GM12875 (cell line): ENCODE results near the gene PREP.

ENCODE experiments used
- H3K4me3 ChIP-seq: one replicate; pipeline ENCODE4 v1.5.1; 2011; ENCODE audit warnings: low read depth, low read length, control low read depth
- TF ChIP-seq, protein P1 (sequence below): IDR thresholded peaks from 2 replicates; pipeline ENCODE4 v1.5.1; 2011; ENCODE audit warnings: low read depth, mild to moderate bottlenecking, control low read depth, inconsistent platforms, low read length, moderate library complexity, borderline replicate concordance; ENCODE audit not compliant: insufficient read depth

Gene PREP

DNA sequence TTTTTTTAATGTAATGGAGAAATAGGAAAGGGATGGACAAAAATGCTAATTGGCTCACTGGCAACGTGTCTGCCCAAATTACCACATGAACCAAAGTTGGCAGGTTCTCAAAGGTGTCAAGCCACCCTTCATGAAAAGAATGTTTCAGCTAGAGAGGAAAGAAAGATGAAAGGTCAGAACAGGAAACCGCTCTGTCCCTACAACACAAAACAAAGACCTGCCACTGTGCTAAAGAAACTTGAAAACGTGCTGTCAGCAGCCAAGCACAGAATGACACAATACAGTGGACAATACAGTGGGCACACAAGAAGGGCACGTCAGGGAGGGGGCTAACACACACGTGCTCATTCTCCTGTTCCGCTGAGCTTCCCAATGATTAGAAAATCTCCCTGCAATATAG lies 4.9 kb downstream of the PREP start:
- H3K4me3 ChIP-seq: no peak overlapping the region

DNA sequence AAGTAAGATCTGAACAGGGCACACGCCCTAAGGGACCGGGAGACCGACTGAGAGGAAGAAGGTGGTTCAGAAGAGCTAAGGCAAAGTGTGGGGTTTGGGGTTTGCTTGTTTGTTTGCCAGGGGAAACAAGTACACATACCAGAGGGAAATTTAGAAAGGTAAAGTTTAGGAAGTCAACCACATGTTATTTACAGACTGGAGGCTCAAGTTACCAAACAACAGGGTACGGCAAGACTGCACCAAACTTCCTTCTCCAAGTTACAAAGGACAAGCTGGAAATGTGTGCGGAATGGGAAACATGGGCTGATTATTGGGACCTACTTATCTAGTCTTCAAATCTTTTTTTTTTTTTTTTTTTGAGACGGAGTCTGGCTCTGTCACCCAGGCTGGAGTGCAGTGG lies 11.2 kb downstream of the PREP start:
- H3K4me3 ChIP-seq: no peak overlapping the region
- TF ChIP-seq, protein P1, sequence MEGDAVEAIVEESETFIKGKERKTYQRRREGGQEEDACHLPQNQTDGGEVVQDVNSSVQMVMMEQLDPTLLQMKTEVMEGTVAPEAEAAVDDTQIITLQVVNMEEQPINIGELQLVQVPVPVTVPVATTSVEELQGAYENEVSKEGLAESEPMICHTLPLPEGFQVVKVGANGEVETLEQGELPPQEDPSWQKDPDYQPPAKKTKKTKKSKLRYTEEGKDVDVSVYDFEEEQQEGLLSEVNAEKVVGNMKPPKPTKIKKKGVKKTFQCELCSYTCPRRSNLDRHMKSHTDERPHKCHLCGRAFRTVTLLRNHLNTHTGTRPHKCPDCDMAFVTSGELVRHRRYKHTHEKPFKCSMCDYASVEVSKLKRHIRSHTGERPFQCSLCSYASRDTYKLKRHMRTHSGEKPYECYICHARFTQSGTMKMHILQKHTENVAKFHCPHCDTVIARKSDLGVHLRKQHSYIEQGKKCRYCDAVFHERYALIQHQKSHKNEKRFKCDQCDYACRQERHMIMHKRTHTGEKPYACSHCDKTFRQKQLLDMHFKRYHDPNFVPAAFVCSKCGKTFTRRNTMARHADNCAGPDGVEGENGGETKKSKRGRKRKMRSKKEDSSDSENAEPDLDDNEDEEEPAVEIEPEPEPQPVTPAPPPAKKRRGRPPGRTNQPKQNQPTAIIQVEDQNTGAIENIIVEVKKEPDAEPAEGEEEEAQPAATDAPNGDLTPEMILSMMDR: no peak

More for the DNA sequence above, 4.9 kb downstream of the PREP start:
- TF ChIP-seq, protein P1: no peak

DNA sequence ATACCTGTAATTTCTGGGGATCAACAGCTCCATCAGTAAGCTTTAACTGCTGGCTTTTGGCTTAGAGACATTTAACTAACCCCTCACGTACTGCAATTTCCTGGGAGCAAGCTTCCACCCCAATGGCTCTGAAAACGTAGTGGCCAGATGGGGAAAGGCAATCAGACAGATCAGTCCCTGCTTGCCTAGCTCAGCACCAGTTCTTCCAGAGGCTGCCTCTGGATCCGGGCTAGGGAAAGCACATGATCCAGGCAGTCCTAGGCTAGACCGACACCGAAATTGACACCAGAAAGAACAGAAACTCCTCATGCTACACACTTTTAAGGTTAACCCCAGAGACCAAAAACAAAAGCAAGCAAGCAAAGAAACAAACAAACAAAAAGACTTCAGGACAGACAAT lies 13.3 kb downstream of the PREP start:
- TF ChIP-seq, protein P1: no peak
- no peak overlapping the region for H3K4me3 ChIP-seq

DNA sequence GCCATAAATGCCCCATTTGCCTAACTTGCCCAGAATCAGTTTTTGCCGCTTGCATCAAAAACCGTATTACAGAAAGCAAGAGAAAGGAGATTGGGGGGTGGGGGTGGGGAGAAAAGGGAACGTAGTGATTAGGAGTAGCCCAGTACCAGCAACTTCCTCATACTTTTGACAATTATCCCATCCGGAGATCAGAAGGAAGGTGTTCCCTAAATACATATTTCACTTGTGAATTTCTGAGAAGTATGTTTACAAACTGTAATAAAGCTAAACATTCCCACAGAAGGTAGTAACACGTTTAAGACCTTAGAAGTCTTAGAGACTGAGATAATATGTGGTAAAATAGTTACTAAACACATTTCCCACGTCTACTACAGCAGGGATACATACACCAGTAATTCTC lies 14.5 kb downstream of the PREP start:
- TF ChIP-seq, protein P1: no peak
- H3K4me3 ChIP-seq: no peak overlapping the region

DNA sequence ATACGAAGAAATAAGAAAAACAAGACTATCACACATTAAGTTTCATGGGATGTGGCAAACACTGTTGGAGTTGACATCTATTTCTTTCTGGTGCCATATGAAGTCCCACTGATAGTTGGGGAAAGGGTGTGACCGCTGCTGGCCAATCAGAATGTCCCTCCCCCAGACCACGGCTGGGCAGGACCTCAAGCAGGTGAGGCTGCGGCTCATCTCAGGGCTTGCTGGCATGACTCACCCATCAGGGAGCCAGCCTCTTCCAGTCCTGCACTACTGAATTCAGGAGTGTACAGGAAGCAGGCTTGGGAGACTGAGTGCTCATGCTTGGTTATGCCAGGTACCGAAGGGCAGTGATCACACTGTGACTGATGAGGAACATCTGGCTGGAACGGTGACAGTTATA lies 18.9 kb downstream of the PREP start:
- TF ChIP-seq, protein P1: no peak
- no peak overlapping the region for H3K4me3 ChIP-seq

DNA sequence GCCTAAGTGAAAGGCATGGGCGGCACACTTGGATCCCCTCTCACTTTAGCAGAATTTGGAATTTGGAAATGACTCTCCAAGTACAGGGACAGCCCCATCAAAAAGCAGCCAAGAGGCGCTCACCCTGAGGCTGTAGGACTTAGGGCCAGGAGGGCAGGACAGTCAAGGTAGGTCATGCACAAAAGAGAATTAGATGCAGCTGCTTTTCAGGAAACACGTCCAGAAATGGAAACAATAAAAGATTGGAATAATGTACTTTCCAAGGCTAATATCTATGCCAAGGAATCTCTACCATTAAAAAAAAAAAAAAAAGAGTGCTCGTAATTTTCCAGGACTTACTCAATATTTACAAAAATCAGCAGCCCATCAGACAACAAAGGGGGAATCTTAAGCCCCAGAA lies 19.9 kb downstream of the PREP start:
- H3K4me3 ChIP-seq: no peak overlapping the region
- TF ChIP-seq, protein P1: no peak

DNA sequence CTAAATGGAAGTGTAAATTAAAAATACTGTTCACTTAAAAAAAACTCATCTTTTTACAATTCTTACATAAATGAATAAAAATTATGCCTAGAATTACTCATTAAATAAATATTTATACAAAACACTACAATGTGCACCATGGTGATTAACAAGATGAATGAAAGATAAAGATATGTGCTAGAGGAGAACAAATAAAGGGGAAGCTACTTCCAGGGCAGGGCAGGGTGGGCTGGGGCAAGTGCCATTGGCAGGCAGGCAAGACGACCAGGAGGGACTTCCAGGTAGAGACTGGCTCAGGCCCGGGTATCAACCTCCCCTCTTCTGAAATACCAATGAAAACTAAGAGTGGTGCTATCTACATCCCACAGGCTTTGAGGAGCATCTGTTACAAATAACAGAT lies 20.4 kb downstream of the PREP start:
- TF ChIP-seq, protein P1: no peak
- H3K4me3 ChIP-seq: no peak overlapping the region
